BE2C (cell line): ENCODE results near the gene PIK3C2G.

Experiments used
- DNase-seq: peaks from one replicate; pipeline ENCODE4 v3.0.0-alpha.2; 2020
- H3K27me3 ChIP-seq: fragments of 250-450 bp; sonication (Bioruptor Pico); 2 replicates; pipeline ENCODE4 v1.5.1; 2020; ENCODE audit warnings: mild to moderate bottlenecking
- H3K36me3 ChIP-seq: fragments of 250-450 bp; sonication (Bioruptor Pico); 2 replicates; pipeline ENCODE4 v1.5.1; 2020; ENCODE audit warnings: mild to moderate bottlenecking
- H3K4me1 ChIP-seq: fragments of 250-450 bp; sonication (Bioruptor Pico); 2 replicates; pipeline ENCODE4 v1.5.1; 2020
- H3K4me3 ChIP-seq: 2 replicates; pipeline ENCODE4 v1.5.1; 2011; ENCODE audit warnings: low read depth, low read length
- H3K9me3 ChIP-seq: fragments of 250-450 bp; sonication (Bioruptor Pico); 2 replicates; pipeline ENCODE4 v1.5.1; 2020
- TF ChIP-seq, protein P1 (sequence below): IDR thresholded peaks from 2 replicates; pipeline ENCODE4 v1.5.1; 2012; ENCODE audit warnings: mild to moderate bottlenecking, low read depth, low read length

Gene PIK3C2G

GRCh38 chr12:18581232-18581962 is 320.1 kb downstream of the PIK3C2G start:
- Histone ChIP-seq H3K9me3 (no peaks in the 10 kb centered on the region), H3K27me3 (no peaks in the 10 kb centered on the region)
- no peak for DNase-seq

DNA sequence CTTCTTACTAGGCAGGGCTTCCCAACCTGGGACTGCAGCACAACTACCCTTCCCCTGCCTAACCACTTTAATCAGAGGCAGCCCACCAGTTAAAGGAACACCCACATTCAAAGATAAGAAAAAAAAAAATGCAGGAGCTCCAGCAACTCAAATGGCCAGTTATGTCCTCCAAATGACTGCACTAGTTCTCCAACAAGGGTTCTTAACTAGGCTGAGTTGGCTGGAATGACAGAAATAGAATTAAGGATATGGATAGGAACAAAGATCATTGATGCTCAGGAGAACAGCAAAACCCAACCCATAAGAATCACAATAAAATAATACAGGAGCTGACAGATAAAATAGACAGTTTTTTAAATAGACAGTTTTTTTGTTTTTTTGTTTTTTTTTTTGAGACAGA is 322.3 kb downstream of the PIK3C2G start:
- no peak for DNase-seq
- no peaks in the 10 kb centered on the region for H3K27me3 ChIP-seq
- TF ChIP-seq, protein P1, sequence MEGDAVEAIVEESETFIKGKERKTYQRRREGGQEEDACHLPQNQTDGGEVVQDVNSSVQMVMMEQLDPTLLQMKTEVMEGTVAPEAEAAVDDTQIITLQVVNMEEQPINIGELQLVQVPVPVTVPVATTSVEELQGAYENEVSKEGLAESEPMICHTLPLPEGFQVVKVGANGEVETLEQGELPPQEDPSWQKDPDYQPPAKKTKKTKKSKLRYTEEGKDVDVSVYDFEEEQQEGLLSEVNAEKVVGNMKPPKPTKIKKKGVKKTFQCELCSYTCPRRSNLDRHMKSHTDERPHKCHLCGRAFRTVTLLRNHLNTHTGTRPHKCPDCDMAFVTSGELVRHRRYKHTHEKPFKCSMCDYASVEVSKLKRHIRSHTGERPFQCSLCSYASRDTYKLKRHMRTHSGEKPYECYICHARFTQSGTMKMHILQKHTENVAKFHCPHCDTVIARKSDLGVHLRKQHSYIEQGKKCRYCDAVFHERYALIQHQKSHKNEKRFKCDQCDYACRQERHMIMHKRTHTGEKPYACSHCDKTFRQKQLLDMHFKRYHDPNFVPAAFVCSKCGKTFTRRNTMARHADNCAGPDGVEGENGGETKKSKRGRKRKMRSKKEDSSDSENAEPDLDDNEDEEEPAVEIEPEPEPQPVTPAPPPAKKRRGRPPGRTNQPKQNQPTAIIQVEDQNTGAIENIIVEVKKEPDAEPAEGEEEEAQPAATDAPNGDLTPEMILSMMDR = no peak
- H3K36me3 ChIP-seq = no peaks in the 10 kb centered on the region; the same call in 1 of the 2 replicates
- H3K9me3 ChIP-seq = no peaks in the 10 kb centered on the region
- H3K4me1 ChIP-seq = no peaks in the 10 kb centered on the region
- no peak overlapping the region for H3K4me3 ChIP-seq

More at GRCh38 chr12:18581232-18581962, 320.1 kb downstream of the PIK3C2G start:
- TF ChIP-seq, protein P1 = no peak
- H3K4me1 ChIP-seq = no peaks in the 10 kb centered on the region; the same call in 1 of the 2 replicates
- no peak overlapping the region for H3K4me3 ChIP-seq
- H3K36me3 ChIP-seq = no peaks in the 10 kb centered on the region; the same call in 1 of the 2 replicates

DNA sequence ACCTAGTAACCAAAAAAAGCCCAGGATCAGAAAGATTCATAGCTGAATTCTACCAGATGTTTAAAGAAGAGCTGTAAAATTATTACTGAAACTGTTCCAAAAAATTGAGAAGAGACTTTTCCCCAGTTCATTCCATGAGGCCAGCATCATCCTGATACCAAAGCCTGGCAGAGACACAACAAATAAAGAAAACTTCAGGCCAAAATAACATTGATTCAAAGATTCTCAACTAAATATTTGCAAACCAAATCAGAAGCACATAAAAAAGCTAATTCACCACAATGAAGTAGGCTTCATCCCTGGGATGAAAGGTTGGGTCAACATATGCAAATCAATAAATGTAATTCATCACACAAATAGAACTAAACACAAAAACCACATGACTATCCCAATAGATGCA is 325.3 kb downstream of the PIK3C2G start:
- no peak for DNase-seq
- H3K4me3 ChIP-seq = no peak overlapping the region
- TF ChIP-seq, protein P1 = no peak
- no peaks in the 10 kb centered on the region for H3K9me3 ChIP-seq
- H3K27me3 ChIP-seq = no peaks in the 10 kb centered on the region
- H3K4me1 ChIP-seq = no peaks in the 10 kb centered on the region
- no peaks in the 10 kb centered on the region; the same call in 1 of the 2 replicates for H3K36me3 ChIP-seq

DNA sequence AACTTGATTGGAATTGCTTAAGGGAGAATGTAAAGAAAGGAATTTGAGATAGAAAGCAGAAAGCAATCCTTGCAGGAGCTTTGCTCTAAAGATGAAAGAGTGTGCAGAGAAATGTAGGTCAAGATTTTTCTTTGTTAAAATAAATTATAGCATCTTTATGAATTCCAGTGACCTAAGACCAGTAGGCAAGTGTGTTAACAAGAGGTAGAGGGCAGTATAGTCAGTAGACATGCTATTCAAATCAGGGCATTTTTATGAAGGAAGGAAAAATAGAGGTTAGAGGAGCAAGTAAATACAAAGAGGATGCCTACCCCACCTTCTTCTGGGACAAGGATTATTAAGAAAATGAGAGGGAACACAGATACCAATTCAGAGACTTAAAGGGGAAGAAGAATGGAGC is 328.0 kb downstream of the PIK3C2G start:
- DNase-seq = no peak

DNA sequence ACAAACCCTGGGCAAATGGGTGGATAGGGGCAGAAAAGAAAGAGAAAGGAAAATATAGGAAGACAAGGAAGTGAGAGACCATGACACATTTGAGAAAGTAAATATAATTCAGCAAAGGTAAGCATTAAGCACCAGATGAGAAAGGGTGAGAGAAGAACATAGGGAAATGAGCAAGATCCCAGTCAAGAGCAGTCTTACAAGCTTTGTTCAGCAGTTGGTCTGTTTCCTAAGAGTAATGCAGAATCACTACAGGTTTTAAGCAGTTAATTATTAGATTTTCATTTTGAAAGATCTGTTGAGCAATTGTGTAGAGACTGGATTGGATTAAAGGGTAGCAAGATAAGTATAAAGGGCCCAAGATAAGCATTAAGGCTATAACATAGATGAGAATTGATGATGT is 330.2 kb downstream of the PIK3C2G start:
- TF ChIP-seq, protein P1 = no peak
- no peaks in the 10 kb centered on the region for H3K4me1 ChIP-seq
- no peak for DNase-seq

More for the DNA sequence above, 328.0 kb downstream of the PIK3C2G start:
- TF ChIP-seq, protein P1 = peak; percentile 18; the same call in 1 of the 2 replicates
- no peak overlapping the region for H3K4me3 ChIP-seq
- H3K36me3 ChIP-seq = no peaks in the 10 kb centered on the region; the same call in 1 of the 2 replicates
- no peaks in the 10 kb centered on the region for H3K4me1 ChIP-seq
- no peaks in the 10 kb centered on the region for H3K27me3 ChIP-seq
- H3K9me3 ChIP-seq = no peaks in the 10 kb centered on the region

GRCh38 chr12:18595412-18595811 is 334.1 kb downstream of the PIK3C2G start:
- no peaks in the 10 kb centered on the region for H3K4me1 ChIP-seq
- no peaks in the 10 kb centered on the region for H3K27me3 ChIP-seq
- TF ChIP-seq, protein P1 = no peak
- no peaks in the 10 kb centered on the region for H3K36me3 ChIP-seq
- H3K9me3 ChIP-seq = no peaks in the 10 kb centered on the region
- DNase-seq = no peak
- H3K4me3 ChIP-seq = no peak overlapping the region

More for the DNA sequence above, 330.2 kb downstream of the PIK3C2G start:
- Histone ChIP-seq H3K27me3 (no peaks in the 10 kb centered on the region), H3K9me3 (no peaks in the 10 kb centered on the region), H3K36me3 (no peaks in the 10 kb centered on the region), H3K4me3 (no peak overlapping the region)
